K562 (cell line): ENCODE results near the gene NEDD4L. TPM values are rescaled to one million over a fixed set of nuclear protein-coding genes. Genes with fewer than 3 reads are reported as not detected.

Experiments
- ATAC-seq: fragments of 200-7000 bp; cut with Tn5 transposase; 3 replicates; pipeline ENCODE4 v1.9.1; 2020; ENCODE audit warnings: moderate library complexity
- BruUV-seq: library from RNA; stranded (reverse); fragments of 400-500 nt; replicated peaks from 2 replicates; lab custom pipeline; 2021; lab: Mats Ljungman, UMichigan
- CTCF ChIA-PET: fragments of 300-600 bp; formaldehyde crosslinking; extraction: SDS; loops from one replicate; lab custom pipeline; 2021; ENCODE audit warnings: low intra/inter-chr PET ratio; lab: Yijun Ruan, JAX
- POLR2A ChIA-PET: fragments of 300-600, 350-650 bp; sonication (Branson Sonifier 250); formaldehyde crosslinking; extraction: SDS; loops from one replicate; lab custom pipeline; 2021; ENCODE audit warnings: antibody characterized with exemption, inconsistent platforms; lab: Yijun Ruan, JAX
- DNase-seq, 4 experiments: peaks; one replicate each; pipeline versions ENCODE4 v3.0.0 to v3.0.0-alpha.2; 2011 to 2018; ENCODE audit warnings: low spot score in 3 of 4, mixed read lengths in 3 of 4; ENCODE audit errors: extremely low read depth in 1 of 4
- FAIRE-seq: peaks from 2 replicates; lab custom pipeline; 2011; peaks lifted over from hg19 to GRCh38; lab: Jason Lieb, UNC
- H2AFZ ChIP-seq: 2 replicates; pipeline ENCODE4 v1.6.0; 2011; ENCODE audit warnings: low read depth, low read length, control low read depth, inconsistent platforms
- H3K27ac ChIP-seq: fragments of 200-600 bp; 3 replicates; pipeline ENCODE4 v1.8.0; 2011; ENCODE audit warnings: low read depth, mild to moderate bottlenecking, control low read depth, inconsistent platforms, low read length, moderate library complexity, mixed read lengths; ENCODE audit errors: extremely low read depth
- H3K27me3 ChIP-seq, 2 experiments: fragments of 300-600 bp in 1 of 2; 2 replicates in 1 of 2; 3 replicates in 1 of 2; pipeline versions ENCODE4 v1.6.0 to v1.8.0; 2011; ENCODE audit warnings: inconsistent platforms in 2 of 2, low read length in 2 of 2, mild to moderate bottlenecking in 1 of 2, mixed read lengths in 1 of 2, moderate library complexity in 1 of 2; ENCODE audit not compliant: control insufficient read depth in 2 of 2, insufficient read depth in 2 of 2
- H3K36me3 ChIP-seq: fragments of 300-600 bp; 3 replicates; pipeline ENCODE4 v1.8.0; 2011; ENCODE audit warnings: mild to moderate bottlenecking, low read length, inconsistent platforms; ENCODE audit not compliant: control insufficient read depth, insufficient read depth
- H3K4me1 ChIP-seq, 2 experiments: fragments of 200-600 bp in 1 of 2; replicated peaks in 1 of 2; 2 replicates in 1 of 2; 3 replicates in 1 of 2; pipeline versions ENCODE4 v1.5.1 to v1.8.0; 2011; ENCODE audit warnings: inconsistent platforms in 2 of 2, low read length in 2 of 2, mild to moderate bottlenecking in 1 of 2, mixed read lengths in 1 of 2, moderate library complexity in 1 of 2; ENCODE audit not compliant: control insufficient read depth in 2 of 2, insufficient read depth in 2 of 2
- H3K4me2 ChIP-seq: 2 replicates; pipeline ENCODE4 v1.6.1; 2011; ENCODE audit warnings: low read length, control low read depth, inconsistent platforms, mixed read lengths; ENCODE audit not compliant: insufficient read depth
- H3K4me3 ChIP-seq: fragments of 200-600 bp; sonication (generic), shearing (Covaris generic); 2 replicates; pipeline ENCODE4 v1.5.1; 2016; ENCODE audit warnings: control low read depth, inconsistent platforms
- H3K79me2 ChIP-seq: fragments of 200-600 bp; 3 replicates; pipeline ENCODE4 v1.8.0; 2011; ENCODE audit warnings: low read length, inconsistent platforms; ENCODE audit not compliant: control insufficient read depth, insufficient read depth
- H3K9ac ChIP-seq, 2 experiments: 2 replicates each; pipeline versions ENCODE4 v1.6.0 to v1.6.1; 2011; ENCODE audit warnings: low read depth in 2 of 2, low read length in 2 of 2, control low read depth in 1 of 2, inconsistent platforms in 1 of 2, mild to moderate bottlenecking in 1 of 2, mixed read lengths in 1 of 2; ENCODE audit not compliant: insufficient read depth in 1 of 2
- H3K9me1 ChIP-seq: one replicate; pipeline ENCODE4 v1.6.0; 2011; ENCODE audit warnings: inconsistent platforms, mild to moderate bottlenecking, low read length, moderate library complexity; ENCODE audit not compliant: control insufficient read depth, insufficient read depth
- H3K9me3 ChIP-seq: replicated peaks from 2 replicates; pipeline ENCODE4 v1.5.1; 2011; ENCODE audit warnings: low read depth, low read length, inconsistent platforms; ENCODE audit not compliant: control insufficient read depth, insufficient read depth
- H4K20me1 ChIP-seq: replicated peaks from 2 replicates; pipeline ENCODE4 v1.6.1; 2011; ENCODE audit warnings: low read length, inconsistent platforms, mixed read lengths; ENCODE audit not compliant: control insufficient read depth, insufficient read depth
- CHCHD3 ChIP-seq: fragments of 250-450 bp; sonication (Bioruptor Pico); IDR thresholded peaks from 2 replicates; pipeline ENCODE4 v2.1.2; 2022; ENCODE audit warnings: mild to moderate bottlenecking
- CREBBP ChIP-seq: IDR thresholded peaks from one replicate; pipeline ENCODE4 v1.6.1; 2012; ENCODE audit warnings: low read depth, mild to moderate bottlenecking, control low read depth, inconsistent platforms, low read length
- DLX4 ChIP-seq: fragments of 250-450 bp; sonication (Bioruptor Pico); IDR thresholded peaks from 2 replicates; pipeline ENCODE4 v1.6.1; 2021; ENCODE audit warnings: mild to moderate bottlenecking
- HINFP ChIP-seq: fragments of 450-650 bp; conservative IDR thresholded peaks from 2 replicates; pipeline ENCODE4 v1.6.1; 2016; ENCODE audit warnings: missing genetic modification characterization, low read depth, mild to moderate bottlenecking, control low read depth, missing compliant biosample characterization
- MXI1 ChIP-seq: IDR thresholded peaks from 2 replicates; pipeline ENCODE4 v1.6.1; 2011; ENCODE audit warnings: low read depth, mild to moderate bottlenecking, improper control_type of control experiment, low read length
- POLR2AphosphoS5 ChIP-seq: IDR thresholded peaks from 2 replicates; pipeline ENCODE4 v1.6.1; 2011; ENCODE audit warnings: mild to moderate bottlenecking, low read depth, low read length, moderate library complexity; ENCODE audit not compliant: control insufficient read depth, insufficient read depth
- USF1 ChIP-seq: sonication (generic); formaldehyde crosslinking; IDR thresholded peaks from 2 replicates; pipeline ENCODE4 v1.9.0; 2022; ENCODE audit warnings: mild to moderate bottlenecking, missing genetic modification reagents
- WGBS: fragments of 100-300 bp; shearing (Covaris generic); methylation state at CpG from one replicate; pipeline ENCODE4 v1.1.6; 2016; ENCODE audit warnings: low coverage, mixed read lengths; ENCODE audit not compliant: insufficient coverage; ENCODE audit errors: missing lambda C conversion rate; 5-methylcytosine and 5-hydroxymethylcytosine counted together
- in situ Hi-C: fragments of 300-500 bp; cut with MboI; formaldehyde crosslinking; loops from 4 replicates; pipeline ENCODE4 v1.15.0; 2018; ENCODE audit warnings: inconsistent platforms, mixed read lengths
- intact Hi-C: fragments of 100-400 bp; cut with micrococcal nuclease; formaldehyde crosslinking; loops from 2 replicates; pipeline ENCODE4 v1.14.2; 2022
- polyA plus RNA-seq, 8 experiments: library from polyadenylated mRNA; depleted of rRNA in 4 of 8; stranded (reverse) in 5 of 8; unstranded in 3 of 8; fragments of >200 nt; fragmentation: Nextera tagmentation in 2 of 8; fragmentation: Illumina TruSeq in 1 of 8; extraction: Ambion mirVana in 2 of 8; extraction: Trizol in 1 of 8; gene quantifications; 2 replicates each; pipeline versions ENCODE4 v1.2.1 to v1.2.3, GENCODE V29; 2011 to 2014; ENCODE audit warnings: inconsistent platforms in 1 of 8, missing spikeins in 1 of 8
- total RNA-seq, 7 experiments: library from RNA; depleted of rRNA in 6 of 7; stranded (reverse); fragments of >200 nt in 6 of 7; fragmentation: Illumina TruSeq in 2 of 7; extraction: Trizol in 2 of 7; gene quantifications; 2 replicates each; pipeline versions ENCODE4 v1.2.1 to v1.2.3, GENCODE V29; 2011 to 2021; ENCODE audit warnings: low replicate concordance in 1 of 7

NEDD4L gene
- total and polyA plus RNA-seq, 9 of the 15 experiments (the other 6 are each of a cell fraction or from before 2014, with no cell fraction given) = 8.1 to 33.4 (median 19.9) TPM

GRCh38 chr18:58201268-58201667 lies 157.2 kb downstream of the NEDD4L start:
- ChIA-PET POLR2A (no interaction called here), CTCF (no interaction called here)
- Histone ChIP-seq H3K4me2 (no peak overlapping the region), H3K4me3 (no peak overlapping the region), H4K20me1 (no peaks in the 10 kb centered on the region), H3K79me2 (no peaks in the 10 kb centered on the region), H3K9me1 (peaks cover 4% of the 10 kb centered on the region), H2AFZ (no peak overlapping the region), H3K27me3 (no peaks in the 10 kb centered on the region), H3K36me3 (no peaks in the 10 kb centered on the region), H3K9ac (no peak overlapping the region), H3K4me1 (peaks cover 0 to 5% of the 10 kb centered on the region in 2 experiments; a peak in 2 of 5 replicates), H3K9me3 (no peaks in the 10 kb centered on the region), H3K27ac (no peak overlapping the region)
- no peak for ATAC-seq
- no peak for DNase-seq
- intact Hi-C loops (no loop called here), in situ Hi-C loops (no loop called here)
- WGBS = 69% methylated on average over 5 of the region's 5 CpGs
- TF ChIP-seq MXI1 (no peak), CHCHD3 (CRISPR knock-in tag) (no peak), CREBBP (no peak), DLX4 (no peak), HINFP (tag) (no peak), POLR2AphosphoS5 (no peak), USF1 (no peak)
- BruUV-seq = no TSS peak
- no peak for FAIRE-seq
